Nephron progenitor cell (in vitro differentiated cells): Measurements from ENCODE around the gene CST3.
"Not testable (repeated sequence)": the region's sequence is repeated elsewhere in the genome, so short reads cannot be mapped to it uniquely, and the experiment has no call there.

Experiments used
- DNase-seq: peaks from one replicate; pipeline ENCODE4 v3.0.0; 2021
- H3K27ac Mint-ChIP-seq: 2 replicates; pipeline ENCODE4 v1.8.0; 2021; ENCODE audit warnings: mild to moderate bottlenecking, moderate library complexity, mixed read lengths
- H3K27me3 Mint-ChIP-seq: 2 replicates; pipeline ENCODE4 v1.8.0; 2021; ENCODE audit warnings: mild to moderate bottlenecking, low read depth, mixed read lengths; ENCODE audit not compliant: poor library complexity
- H3K36me3 Mint-ChIP-seq: 2 replicates; pipeline ENCODE4 v1.8.0; 2021; ENCODE audit warnings: low read depth, mixed read lengths
- H3K4me1 Mint-ChIP-seq: 2 replicates; pipeline ENCODE4 v1.8.0; 2021; ENCODE audit warnings: mixed read lengths
- H3K4me3 Mint-ChIP-seq: 2 replicates; pipeline ENCODE4 v1.8.0; 2021; ENCODE audit warnings: mild to moderate bottlenecking, moderate library complexity, mixed read lengths
- H3K9me3 Mint-ChIP-seq: 2 replicates; pipeline ENCODE4 v1.8.0; 2021; ENCODE audit warnings: mild to moderate bottlenecking, moderate library complexity, mixed read lengths
- TF ChIP-seq, protein P1 (sequence below): fragments of 200-600 bp; sonication (generic); IDR thresholded peaks from 2 replicates; pipeline ENCODE4 v1.5.0; 2021; ENCODE audit warnings: antibody characterized with exemption

Gene CST3, protein sequence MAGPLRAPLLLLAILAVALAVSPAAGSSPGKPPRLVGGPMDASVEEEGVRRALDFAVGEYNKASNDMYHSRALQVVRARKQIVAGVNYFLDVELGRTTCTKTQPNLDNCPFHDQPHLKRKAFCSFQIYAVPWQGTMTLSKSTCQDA

DNA sequence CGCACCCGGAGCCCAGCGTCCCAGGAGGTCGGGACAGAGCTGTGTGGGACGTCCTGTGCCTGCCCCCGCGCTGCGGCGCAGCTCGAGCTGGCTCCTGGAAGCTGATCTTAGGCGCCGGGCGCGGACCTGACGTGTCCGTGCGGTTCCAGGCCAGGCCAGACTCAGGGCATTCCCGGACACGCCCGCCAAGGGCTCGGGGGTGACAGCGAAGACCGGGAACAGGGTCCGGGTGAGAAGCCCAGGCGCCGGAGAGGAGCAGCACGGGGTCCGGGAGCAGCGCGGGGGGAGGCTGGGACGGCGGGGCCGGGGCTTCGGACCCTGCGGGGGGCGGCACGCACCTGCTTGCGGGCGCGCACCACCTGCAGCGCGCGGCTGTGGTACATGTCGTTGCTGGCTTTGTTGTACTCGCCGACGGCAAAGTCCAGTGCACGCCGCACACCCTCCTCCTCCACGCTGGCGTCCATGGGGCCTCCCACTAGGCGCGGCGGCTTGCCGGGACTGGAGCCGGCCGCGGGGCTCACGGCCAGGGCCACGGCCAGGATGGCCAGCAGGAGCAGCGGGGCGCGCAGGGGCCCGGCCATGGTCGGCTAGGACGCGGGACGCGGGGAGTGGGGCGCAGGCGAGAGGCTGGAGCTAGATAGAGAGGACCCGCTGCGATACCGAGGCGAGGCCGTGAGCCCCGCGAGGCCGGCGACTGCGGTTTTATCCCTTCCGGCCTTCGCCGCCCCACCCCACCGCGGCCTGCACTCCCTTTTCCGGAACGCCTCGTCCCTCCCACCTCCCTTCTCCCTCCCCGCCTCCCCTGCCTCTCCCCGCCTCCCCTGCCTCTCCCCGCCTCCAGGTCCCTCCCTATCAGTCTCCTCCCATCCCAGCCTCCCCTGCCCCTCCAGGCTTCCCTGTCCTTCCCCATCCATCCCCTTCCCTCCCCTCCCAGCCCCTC, at the start of gene CST3:
Gene CST3, minus strand, starts transcription at position 674 of the 940 bp plus-strand sequence. Its CDS starts 93 bp downstream, at position 581.
- H3K9me3 Mint-ChIP-seq = no peaks in the 10 kb centered on the region
- peaks cover 65% of the 10 kb centered on the region for H3K4me1 Mint-ChIP-seq
- H3K27me3 Mint-ChIP-seq = peaks cover 6% of the 10 kb centered on the region
- H3K4me3 Mint-ChIP-seq = peak within 1 kb of the TSS; percentile 91
- peak; percentile 84 for DNase-seq
- peaks cover 17% of the 10 kb centered on the region for H3K36me3 Mint-ChIP-seq
- TF ChIP-seq, protein P1, sequence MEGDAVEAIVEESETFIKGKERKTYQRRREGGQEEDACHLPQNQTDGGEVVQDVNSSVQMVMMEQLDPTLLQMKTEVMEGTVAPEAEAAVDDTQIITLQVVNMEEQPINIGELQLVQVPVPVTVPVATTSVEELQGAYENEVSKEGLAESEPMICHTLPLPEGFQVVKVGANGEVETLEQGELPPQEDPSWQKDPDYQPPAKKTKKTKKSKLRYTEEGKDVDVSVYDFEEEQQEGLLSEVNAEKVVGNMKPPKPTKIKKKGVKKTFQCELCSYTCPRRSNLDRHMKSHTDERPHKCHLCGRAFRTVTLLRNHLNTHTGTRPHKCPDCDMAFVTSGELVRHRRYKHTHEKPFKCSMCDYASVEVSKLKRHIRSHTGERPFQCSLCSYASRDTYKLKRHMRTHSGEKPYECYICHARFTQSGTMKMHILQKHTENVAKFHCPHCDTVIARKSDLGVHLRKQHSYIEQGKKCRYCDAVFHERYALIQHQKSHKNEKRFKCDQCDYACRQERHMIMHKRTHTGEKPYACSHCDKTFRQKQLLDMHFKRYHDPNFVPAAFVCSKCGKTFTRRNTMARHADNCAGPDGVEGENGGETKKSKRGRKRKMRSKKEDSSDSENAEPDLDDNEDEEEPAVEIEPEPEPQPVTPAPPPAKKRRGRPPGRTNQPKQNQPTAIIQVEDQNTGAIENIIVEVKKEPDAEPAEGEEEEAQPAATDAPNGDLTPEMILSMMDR = no peak
- peak within 1 kb of the TSS; percentile 57 for H3K27ac Mint-ChIP-seq

DNA sequence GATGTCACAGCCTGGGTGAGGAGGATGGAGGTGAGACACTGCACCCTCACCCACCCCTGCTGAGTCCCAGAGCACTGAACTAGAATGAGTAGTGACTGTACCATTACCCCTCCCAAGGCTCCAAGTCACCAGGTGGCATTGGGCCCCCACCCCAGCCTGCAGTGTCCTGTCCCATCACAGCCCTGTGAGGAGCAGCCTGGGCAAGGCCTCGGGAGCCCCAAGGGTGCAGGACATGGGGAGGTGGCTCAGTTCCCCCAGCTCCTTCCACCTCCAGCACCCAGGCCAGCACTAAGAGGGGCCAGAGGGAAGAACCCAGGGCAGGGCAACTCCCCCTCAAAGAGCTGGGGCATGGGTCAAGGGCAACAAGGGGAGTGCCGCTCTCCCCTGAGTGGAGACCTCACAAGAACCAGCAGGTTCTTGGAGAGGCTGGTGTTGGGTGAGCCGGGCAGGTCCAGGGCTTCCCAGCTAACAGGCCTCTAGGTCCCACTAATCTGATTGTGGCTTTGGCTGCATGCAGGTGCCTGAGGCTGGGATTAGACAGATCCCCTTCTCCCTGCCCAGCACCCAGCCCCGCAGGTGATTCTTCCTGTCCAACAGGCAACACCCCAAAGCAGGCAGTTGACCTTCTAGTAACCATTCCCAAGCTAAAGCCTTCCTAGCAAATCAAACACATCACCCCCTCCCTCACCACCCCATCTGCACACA, 48.4 kb upstream of the CST3 start:
- H3K27ac Mint-ChIP-seq = no peak overlapping the region
- H3K9me3 Mint-ChIP-seq = no peaks in the 10 kb centered on the region
- H3K36me3 Mint-ChIP-seq = no peaks in the 10 kb centered on the region
- no peak overlapping the region for H3K4me3 Mint-ChIP-seq
- H3K4me1 Mint-ChIP-seq = peaks cover 8% of the 10 kb centered on the region
- no peak for DNase-seq
- TF ChIP-seq, protein P1 = no peak
- peaks cover 18% of the 10 kb centered on the region for H3K27me3 Mint-ChIP-seq

DNA sequence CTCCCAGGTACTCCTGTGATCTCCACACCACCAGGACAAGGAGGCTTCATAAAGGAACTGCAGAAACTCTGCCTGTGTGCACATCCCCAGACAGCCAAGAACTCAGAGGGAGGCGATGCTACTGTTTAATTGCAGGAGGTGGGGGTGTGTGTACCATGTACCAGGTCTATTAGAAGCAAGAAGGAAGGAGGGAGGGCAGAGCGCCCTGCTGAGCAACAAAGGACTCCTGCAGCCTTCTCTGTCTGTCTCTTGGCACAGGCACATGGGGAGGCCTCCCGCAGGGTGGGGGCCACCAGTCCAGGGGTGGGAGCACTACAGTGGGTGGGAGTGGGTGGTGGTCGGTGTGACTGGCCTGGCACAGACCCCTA, 47.8 kb upstream of the CST3 start:
- Mint-ChIP-seq H3K27me3 (peaks cover 18% of the 10 kb centered on the region), H3K27ac (peak overlapping the region; percentile 54)
- H3K36me3 Mint-ChIP-seq, DNase-seq, H3K4me3 Mint-ChIP-seq, H3K9me3 Mint-ChIP-seq, H3K4me1 Mint-ChIP-seq: not testable (repeated sequence)

DNA sequence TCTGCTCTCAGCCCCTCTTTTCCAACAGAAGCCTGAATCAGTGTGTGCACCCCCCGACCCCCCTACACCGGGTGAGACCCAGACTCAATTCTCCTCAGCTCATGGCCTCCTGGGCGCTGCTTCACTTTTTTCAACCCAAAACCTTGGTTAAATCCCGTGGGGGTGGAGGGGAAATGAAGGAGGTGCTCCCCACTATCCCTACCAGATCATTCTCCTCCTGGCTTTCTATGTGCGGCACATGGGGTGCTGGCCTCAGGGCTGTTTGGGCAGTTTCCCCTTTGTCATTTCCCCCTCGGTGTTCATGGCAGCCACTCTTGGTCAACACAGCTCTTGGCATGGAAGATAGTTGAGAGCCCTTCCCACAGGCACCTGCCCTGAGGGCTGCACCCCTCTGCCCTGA, 46.5 kb upstream of the CST3 start:
- no peak for DNase-seq
- TF ChIP-seq, protein P1 = no peak
- H3K4me3 Mint-ChIP-seq = no peak overlapping the region
- no peak overlapping the region for H3K27ac Mint-ChIP-seq
- H3K9me3 Mint-ChIP-seq = no peaks in the 10 kb centered on the region
- peaks cover 8% of the 10 kb centered on the region for H3K4me1 Mint-ChIP-seq
- peaks cover 15% of the 10 kb centered on the region for H3K27me3 Mint-ChIP-seq
- H3K36me3 Mint-ChIP-seq = no peaks in the 10 kb centered on the region

DNA sequence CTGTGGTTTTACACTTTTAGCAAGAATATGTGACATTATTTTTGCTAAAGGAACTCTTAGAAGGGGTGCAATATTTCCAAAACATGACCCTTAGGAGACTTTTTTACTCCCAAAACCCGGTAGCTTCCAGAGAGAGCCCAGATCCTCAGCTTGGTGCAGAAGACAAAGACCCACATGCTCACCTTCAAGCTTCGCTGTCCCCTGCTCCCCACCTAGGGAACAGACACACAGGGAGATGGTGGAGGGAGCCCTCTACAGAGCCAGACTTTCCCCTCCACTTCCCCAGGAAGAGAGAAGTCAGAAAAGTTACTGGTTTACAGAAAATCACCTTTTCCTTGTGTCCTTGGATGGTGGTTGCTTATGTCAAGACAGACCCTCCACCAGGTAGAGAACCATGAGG, 46.1 kb upstream of the CST3 start:
- TF ChIP-seq, protein P1 = no peak
- Mint-ChIP-seq H3K4me3 (no peak overlapping the region), H3K9me3 (no peaks in the 10 kb centered on the region), H3K27me3 (peaks cover 15% of the 10 kb centered on the region), H3K27ac (no peak overlapping the region), H3K36me3 (no peaks in the 10 kb centered on the region), H3K4me1 (peaks cover 8% of the 10 kb centered on the region)
- no peak for DNase-seq

DNA sequence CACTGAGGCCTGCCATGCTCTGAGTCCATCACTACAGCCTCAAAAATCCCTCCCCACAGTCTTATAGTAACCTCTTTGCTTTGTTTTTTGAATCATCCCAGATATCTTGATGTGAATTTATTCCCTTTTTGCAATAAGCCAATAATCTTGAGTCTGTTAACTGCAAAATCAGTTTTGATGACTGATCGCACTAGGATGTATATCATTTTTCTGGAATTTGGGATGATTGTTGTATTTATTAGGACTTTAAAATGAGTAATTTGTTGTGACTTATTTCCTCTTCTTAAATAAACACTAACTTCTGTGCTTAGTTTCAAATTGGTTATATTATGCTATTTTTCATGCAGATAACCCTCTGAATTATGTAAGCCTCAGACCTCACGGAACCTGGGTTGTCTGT, 45.5 kb upstream of the CST3 start:
- H3K4me1 Mint-ChIP-seq = peaks cover 8% of the 10 kb centered on the region
- no peaks in the 10 kb centered on the region for H3K36me3 Mint-ChIP-seq
- TF ChIP-seq, protein P1 = no peak
- peaks cover 15% of the 10 kb centered on the region for H3K27me3 Mint-ChIP-seq
- no peak overlapping the region for H3K4me3 Mint-ChIP-seq
- no peak for DNase-seq
- no peak overlapping the region for H3K27ac Mint-ChIP-seq
- H3K9me3 Mint-ChIP-seq = no peaks in the 10 kb centered on the region
